Measurements from ENCODE around the gene IKZF2. TPM values are rescaled to one million over a fixed set of nuclear protein-coding genes. Genes with fewer than 3 reads are reported as not detected.

The IKZF2 gene
- total and polyA plus RNA-seq, 3 donors from 2014 or later = 3.0 to 11.4 (median 9.1) TPM

- Histone ChIP-seq H3K36me3 (ENCODE audit: low read depth, missing control alignments) (no peaks in the 10 kb centered on the region), H3K4me3 (no peak overlapping the region), H3K9me3 (no peaks in the 10 kb centered on the region), H3K27me3 (no peaks in the 10 kb centered on the region), H3K4me1 (no peaks in the 10 kb centered on the region), H3K27ac (no peak overlapping the region)
- DNase-seq = no peak
- intact Hi-C loops (cut with DNase I; ENCODE audit: low total_unique reads) = no loop called here
- WGBS, 2 donors = 86 to 90% methylated on average over 3 of the region's 3 CpGs
- no peak for TF ChIP-seq CTCF (IDR thresholded peaks at IDR 0.05)
- TF ChIP-seq POLR2A (IDR thresholded peaks at IDR 0.05) = no peak
These were observed 178.1 kb downstream of the IKZF2 start for GRCh38 chr2:212973347-212973746.

GRCh38 chr2:212970132-212970531 is 181.3 kb downstream of the IKZF2 start:
- no peak for DNase-seq
- Histone ChIP-seq H3K4me3 (no peak overlapping the region), H3K27ac (no peak overlapping the region), H3K4me1 (no peaks in the 10 kb centered on the region), H3K9me3 (no peaks in the 10 kb centered on the region), H3K27me3 (no peaks in the 10 kb centered on the region), H3K36me3 (ENCODE audit: low read depth, missing control alignments) (no peaks in the 10 kb centered on the region)
- intact Hi-C loops (cut with DNase I; ENCODE audit: low total_unique reads) = no loop called here
- TF ChIP-seq POLR2A (IDR thresholded peaks at IDR 0.05) (no peak), CTCF (IDR thresholded peaks at IDR 0.05) (no peak)

- Histone ChIP-seq H3K27ac (no peak overlapping the region), H3K27me3 (no peaks in the 10 kb centered on the region), H3K9me3 (no peaks in the 10 kb centered on the region), H3K4me3 (no peak overlapping the region), H3K4me1 (no peaks in the 10 kb centered on the region), H3K36me3 (ENCODE audit: low read depth, missing control alignments) (no peaks in the 10 kb centered on the region)
- 87 to 91% methylated on average over 4 of the region's 4 CpGs for WGBS, 2 donors
- intact Hi-C loops (cut with DNase I; ENCODE audit: low total_unique reads) = no loop called here
- no peak for DNase-seq
- TF ChIP-seq CTCF (IDR thresholded peaks at IDR 0.05) = no peak
These were observed 182.9 kb downstream of the IKZF2 start for GRCh38 chr2:212968284-212969081.

- TF ChIP-seq POLR2A (IDR thresholded peaks at IDR 0.05) = no peak
- no peak for TF ChIP-seq CTCF (IDR thresholded peaks at IDR 0.05)
- H3K36me3 ChIP-seq (ENCODE audit: low read depth, missing control alignments) = no peaks in the 10 kb centered on the region
- H3K9me3 ChIP-seq = no peaks in the 10 kb centered on the region
- 73 to 86% methylated on average over 1 of the region's 1 CpG for WGBS, 2 donors
- H3K27me3 ChIP-seq = no peaks in the 10 kb centered on the region
- H3K4me1 ChIP-seq = no peaks in the 10 kb centered on the region
- intact Hi-C loops (cut with DNase I; ENCODE audit: low total_unique reads) = no loop called here
- no peak overlapping the region for H3K27ac ChIP-seq
- no peak for DNase-seq
- no peak overlapping the region for H3K4me3 ChIP-seq
These were observed 184.5 kb downstream of the IKZF2 start for GRCh38 chr2:212966884-212967283.

GRCh38 chr2:212962691-212963090 is 188.7 kb downstream of the IKZF2 start:
- H3K36me3 ChIP-seq (ENCODE audit: low read depth, missing control alignments) = no peaks in the 10 kb centered on the region
- intact Hi-C loops (cut with DNase I; ENCODE audit: low total_unique reads) = no loop called here
- WGBS, 2 donors = 79 to 85% methylated on average over 1 of the region's 1 CpG
- no peak overlapping the region for H3K4me3 ChIP-seq
- H3K9me3 ChIP-seq = no peaks in the 10 kb centered on the region
- no peaks in the 10 kb centered on the region for H3K27me3 ChIP-seq
- TF ChIP-seq CTCF (IDR thresholded peaks at IDR 0.05) (no peak), POLR2A (IDR thresholded peaks at IDR 0.05) (no peak)
- no peak for DNase-seq
- H3K4me1 ChIP-seq = no peaks in the 10 kb centered on the region
- H3K27ac ChIP-seq = no peak overlapping the region
